HG03354 (cell line): ENCODE data around the gene PCBP3.
"Not testable (repeated sequence)": the region's sequence is repeated elsewhere in the genome, so short reads cannot be mapped to it uniquely, and the experiment has no call there.

Source experiments
- ATAC-seq: cut with Tn5 transposase; IDR thresholded peaks from one replicate; pipeline ENCODE4 v1.9.1; 2021; ENCODE audit warnings: mild to moderate bottlenecking; ENCODE audit not compliant: unreplicated experiment, poor library complexity, severe bottlenecking

Gene PCBP3

GRCh38 chr21:45891388-45892155 is 248.0 kb downstream of the PCBP3 start:
- no peak for ATAC-seq

DNA sequence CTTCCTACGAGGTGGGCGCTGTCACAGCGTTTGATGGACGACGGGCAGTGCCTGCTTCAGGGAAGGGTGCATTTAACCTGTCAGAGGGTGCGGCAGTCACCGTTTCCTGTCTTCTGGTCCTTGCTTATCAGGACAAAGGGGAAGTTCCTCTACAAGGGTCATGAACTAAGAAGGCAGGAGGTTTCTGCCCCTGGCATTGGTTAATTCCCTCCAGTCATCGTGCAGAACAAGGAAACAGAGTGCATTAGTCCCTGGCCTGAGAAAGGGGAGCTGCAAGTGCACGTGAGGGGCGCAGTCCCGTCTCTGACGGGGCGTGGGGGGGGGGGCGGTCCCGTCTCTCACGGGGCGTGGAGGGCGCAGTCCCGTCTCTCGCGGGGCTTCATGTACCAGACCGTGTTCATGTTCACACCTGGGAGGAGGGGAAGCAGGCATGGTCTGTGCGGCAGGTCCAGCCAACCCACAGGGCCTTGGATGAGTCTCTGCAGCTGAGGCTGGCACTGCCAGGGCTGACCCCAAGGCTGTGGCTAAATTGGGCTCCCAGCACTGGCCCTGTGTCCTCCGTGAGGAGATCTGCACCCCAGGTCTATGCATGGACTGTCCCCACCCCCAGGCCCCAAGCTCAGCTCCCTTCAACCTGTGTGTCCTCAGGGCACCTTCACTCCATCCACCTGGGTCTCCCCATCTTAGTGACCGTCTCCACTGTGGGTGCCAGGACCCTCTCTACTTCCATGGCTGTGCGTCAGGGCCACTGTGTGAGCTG is 248.8 kb downstream of the PCBP3 start:
- ATAC-seq, result no peak

GRCh38 chr21:45892916-45893739 is 249.6 kb downstream of the PCBP3 start:
- ATAC-seq, result no peak

DNA sequence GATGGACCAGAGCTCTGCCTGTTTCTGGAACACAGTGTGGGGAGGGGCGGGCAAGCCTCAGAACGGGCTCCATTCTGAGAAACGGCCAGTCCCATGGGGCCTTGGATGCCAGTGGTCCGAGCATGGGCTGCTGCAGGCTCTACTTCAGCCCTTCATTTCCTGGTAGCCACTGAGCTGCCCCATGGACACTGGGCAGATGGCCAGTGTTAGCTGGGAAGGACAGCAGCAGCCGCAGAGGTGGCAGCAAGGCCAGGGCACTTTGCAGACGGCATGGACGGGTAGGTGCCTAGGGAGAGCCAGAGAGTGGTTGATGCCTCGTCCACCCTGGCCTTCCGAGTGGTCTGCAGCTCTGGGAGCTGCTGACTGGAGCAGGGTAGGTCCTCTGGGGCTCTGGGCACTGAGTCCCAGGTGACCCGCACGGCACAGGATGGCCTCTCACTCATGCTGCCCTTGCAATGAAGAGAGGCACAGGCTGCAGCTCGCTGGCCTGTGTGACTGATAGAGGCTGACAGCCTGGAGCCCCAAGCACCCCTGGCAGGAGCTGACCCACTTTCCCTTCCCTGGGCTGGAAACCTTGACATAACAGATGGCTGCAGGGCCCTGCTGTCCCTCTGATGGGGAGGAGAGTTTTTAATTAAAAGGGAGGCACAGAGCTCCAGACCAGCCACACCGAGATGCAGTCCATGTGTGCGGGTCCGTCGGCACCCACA is 250.4 kb downstream of the PCBP3 start:
- no peak for ATAC-seq

DNA sequence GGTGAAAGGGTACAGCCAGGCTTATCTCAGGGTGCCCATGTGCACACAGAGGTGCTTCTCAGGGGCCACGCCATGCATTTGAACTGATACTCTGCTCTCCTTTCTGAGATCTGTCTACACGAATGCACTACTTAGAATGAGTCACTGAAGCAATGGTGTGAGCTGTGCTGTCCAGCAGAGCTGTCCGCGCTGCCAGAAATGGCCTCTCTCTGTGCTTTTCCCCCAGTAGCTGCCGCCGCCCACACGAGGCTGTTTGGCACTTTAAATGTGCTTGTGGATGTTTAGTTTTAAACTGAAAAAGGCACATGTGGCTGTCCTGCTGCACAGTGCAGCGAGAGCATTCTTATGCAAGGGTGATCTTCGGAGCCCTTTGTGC is 250.9 kb downstream of the PCBP3 start:
- ATAC-seq, result no peak

- no peak for ATAC-seq
Measured at GRCh38 chr21:45894906-45895777, 251.6 kb downstream of the PCBP3 start.

DNA sequence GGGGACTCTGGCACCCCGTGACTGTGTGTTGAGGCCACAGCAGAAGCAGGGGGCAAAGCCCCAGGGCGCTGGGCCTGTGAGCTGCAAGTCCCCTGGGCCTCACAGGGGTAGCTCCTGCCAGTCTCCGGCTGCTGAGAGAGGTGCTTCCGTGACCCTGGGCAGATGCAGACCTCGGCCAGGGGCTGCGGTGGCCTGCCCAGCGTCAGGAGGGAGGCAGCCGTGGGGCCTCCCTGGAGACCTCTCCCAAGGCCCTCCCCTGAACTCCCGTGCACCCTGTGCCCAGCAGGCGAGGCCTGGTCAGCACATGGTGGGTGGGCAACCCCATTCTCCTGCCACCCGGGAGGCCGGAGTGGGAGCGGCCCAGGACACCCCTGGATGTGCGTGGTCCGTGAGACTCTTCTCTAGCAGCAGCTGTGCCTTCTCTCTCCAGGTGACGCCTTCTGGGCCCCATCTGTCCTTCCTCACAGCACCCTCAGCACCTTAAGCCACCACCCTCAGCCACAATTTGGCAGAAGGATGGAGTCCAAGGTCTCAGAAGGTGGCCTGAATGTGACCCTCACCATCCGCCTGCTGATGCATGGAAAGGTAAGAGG is 252.3 kb downstream of the PCBP3 start:
- ATAC-seq, result no peak

GRCh38 chr21:45896431-45896830 is 252.9 kb downstream of the PCBP3 start:
- ATAC-seq, result not testable (repeated sequence)

- no peak for ATAC-seq
Measured at GRCh38 chr21:45897191-45898027, 253.9 kb downstream of the PCBP3 start.

DNA sequence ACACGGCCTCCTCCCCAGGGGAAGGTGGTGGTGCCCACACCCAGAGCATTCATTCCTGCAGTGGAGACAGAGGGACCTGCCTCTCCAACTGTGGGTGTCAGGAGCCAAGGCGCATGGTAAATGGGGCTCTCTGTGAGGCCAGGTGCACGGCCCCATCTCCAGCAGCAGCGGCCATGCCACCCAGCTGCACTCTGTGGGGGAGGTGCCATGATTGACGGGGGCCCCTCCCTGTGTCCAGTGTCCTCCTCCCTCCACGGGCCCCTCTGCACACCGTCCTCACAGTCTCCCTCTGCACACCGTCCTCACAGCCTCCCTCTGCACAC is 254.5 kb downstream of the PCBP3 start:
- no peak for ATAC-seq

GRCh38 chr21:45898781-45899180 is 255.3 kb downstream of the PCBP3 start:
- ATAC-seq, result no peak

DNA sequence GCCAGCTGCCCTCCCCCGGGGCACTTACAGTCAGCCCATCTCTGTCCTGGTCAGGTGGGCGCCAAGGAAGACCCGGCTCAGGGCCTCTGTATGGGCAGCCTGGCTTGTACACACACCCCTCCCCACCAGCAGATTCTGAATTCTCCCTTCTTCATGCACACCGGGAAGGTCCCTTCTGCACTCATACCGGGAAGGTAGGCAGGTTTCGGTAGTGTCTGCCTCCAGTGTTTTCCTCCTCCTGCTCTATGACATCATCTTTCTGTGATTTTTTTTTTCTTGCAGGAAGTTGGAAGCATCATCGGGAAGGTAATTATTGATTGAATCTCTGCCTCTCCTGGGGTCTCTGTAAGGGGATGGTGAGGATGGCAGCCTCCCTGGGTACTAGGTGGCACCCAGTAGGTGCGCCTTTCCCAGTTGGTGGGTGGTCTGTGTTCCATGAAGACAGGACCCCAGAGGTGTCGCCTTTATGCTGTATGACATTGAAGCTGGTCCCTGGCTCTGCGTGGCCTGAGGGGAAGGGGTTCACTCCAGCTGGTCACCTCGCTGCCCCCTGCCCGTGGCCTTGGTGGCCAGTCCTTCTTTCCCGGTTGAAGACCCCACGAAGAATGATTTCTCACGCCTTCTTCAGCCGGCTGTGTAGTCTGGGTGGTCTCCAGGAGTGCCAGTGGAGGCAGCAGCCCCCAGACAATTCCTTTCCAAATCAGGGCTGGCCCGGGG is 255.9 kb downstream of the PCBP3 start:
- no peak for ATAC-seq

DNA sequence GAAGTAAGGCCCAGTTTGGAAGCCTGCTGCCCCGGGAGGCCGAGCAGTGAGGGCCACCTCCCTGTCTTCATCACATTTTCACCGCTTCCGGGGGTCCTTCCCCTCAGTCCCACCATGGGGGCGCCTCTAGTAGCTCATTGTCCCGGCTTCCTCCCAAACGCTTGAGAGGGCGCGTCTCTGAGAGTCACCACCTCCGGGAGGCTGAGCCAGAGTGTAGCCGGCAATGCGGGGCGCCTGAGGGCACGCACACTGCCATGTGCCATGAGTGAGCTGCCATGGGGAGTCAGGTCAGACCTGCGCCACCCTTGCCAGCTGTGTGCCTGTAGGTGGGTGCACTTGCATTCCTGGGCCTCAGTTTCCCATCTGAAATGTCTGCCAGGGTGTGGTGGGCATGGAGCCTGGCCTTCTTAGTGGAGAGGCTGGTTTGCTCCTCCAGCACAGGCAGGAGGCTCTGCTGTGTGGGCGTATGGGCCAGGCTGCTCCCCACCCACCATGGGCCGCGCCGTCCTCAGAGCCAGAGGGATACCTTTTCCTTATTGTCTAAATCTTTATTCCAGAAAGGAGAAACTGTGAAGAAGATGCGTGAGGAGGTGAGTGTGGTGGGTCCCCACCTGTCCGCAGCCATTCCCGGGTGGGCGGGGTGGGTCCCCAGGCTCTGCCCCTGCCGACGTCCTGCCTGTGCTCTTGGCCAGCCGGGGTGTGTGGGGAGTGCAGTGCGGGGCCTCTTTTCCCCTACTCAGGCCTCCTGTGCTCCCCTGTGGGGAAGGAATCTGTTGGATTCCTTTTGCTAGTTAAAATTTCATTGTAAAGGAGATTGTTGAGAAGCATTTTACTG is 256.7 kb downstream of the PCBP3 start:
- no peak for ATAC-seq

DNA sequence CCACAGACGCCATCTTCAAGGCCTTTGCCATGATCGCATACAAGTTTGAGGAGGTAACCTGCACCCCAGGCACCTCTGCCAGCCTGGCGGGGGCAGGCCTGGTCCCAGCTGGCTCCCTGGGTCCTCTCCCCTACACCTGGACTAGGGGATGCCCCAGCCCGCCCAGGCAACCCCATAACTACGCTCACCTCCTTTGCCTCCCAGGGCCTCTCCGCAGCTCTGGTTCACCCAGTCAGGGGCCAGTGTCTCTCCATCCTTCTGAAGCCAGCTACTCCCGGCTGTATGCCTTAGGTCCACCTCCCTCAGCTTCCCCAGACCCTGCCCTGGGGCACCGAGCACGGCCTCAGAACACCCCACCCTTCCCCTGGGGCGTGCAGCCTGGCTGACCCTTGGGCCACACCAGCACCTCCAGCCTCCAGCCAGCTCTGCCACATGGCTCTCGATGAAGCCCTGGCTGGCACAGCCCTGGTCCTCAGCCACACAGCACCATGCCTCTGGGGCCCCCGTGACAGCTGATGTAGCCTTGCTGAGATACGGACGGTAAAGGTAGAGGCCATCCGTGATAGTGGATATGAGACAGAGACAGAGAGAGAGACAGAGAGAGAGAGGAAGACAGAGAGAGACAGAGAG is 257.7 kb downstream of the PCBP3 start:
- no peak for ATAC-seq

DNA sequence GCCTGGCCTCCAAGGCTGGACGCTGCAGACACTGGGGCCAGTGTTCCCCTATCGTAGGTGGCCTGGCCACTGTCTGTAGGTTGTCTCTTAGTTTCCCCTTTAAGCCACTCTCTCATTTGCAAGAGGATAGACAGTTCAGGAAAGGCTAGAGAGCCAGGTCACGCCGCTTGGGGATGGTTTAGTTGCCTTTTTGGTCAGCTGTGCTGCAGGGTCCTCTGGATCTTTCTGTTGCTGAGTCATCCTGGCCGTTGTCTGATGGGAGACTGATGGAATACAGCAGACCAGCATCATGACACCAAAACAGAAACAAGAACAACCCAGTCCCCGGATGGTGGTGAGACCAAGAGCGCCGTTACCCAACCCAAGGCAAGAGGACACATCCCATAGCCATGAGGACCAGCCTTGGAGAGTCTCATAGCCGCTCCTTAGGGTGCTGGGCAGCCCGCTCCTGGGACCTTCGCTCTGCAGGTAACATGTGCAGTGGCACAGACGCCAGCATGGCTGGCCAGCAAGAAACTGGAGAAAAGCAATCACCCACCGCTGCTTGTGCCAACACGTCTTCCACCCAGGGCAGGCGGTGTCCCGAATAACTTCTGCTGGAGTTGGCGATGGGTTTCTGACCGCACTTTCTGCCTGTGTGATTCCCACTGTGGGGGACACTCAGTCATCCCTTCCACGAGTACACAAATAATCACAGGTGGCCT is 258.9 kb downstream of the PCBP3 start:
- ATAC-seq, result no peak
